ENCODE results near the gene RPLP2.

RPLP2 gene

GRCh38 chr11:824292-824880, 14.6 kb downstream of the RPLP2 start:
- DNase-seq (no peak), ATAC-seq (no peak)

- DNase-seq (no peak), ATAC-seq (no peak)
Observed at GRCh38 chr11:824942-825341, 15.2 kb downstream of the RPLP2 start.

DNA sequence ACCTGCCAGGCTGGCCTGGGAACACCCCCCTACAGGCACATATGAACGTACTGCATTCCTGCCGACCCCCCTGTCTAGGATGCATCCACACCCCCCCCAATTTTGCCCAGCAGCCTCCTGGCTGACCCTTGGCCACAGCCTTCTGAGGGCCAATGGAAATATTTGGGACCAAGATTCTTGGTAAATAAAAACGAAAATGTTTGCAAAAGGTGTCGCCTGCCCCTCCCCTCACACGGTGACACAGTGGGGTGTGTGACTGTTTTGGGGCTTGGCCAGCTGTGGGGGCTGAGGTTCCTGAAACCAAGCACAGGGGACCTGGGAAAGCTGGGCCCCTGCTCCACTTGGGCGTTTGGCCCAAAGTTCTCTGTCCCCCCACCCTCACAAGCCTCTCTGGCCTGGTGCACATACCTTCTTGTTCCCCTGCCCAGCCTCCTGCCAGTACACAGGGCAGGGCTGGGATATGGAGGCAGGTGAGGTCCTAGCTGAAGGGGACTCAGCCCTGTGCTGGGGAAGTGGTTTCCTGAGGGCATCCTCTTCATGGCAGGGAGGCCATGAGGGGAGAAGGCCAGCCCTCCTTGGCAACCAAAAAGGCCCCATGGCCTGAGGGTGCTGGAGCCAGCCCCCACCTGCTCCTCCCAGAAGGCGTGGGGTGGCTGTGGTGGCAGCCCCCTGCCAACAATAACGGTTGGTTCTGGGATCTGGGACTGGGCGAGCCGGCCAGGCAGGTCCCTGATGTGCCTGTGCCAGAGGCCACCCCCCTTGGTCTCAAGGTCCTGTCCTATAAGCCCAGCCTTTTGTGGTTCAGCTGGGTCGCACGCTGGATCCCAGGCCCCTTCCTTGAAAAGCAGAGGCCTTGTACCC, 15.8 kb downstream of the RPLP2 start:
- no peak for ATAC-seq
- DNase-seq: no peak

DNA sequence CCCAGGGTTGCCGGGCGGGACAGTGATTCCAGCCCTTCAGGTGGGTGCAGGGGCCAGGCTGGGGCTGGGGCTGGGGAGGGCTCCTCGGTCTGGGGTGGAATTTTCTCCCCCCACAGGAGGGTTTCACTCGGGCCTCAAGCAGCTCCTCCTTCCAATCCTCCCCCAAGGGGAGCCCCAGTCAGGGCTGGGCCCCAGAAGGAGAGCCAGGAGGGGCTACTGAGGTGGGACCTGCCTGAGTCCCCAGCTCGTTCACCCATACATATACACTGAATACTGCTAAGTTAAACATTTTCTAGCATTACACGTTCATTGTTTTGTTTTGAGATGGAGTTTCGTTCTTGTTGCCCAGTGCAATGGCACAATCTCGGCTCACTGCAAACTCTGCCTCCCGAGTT, 16.5 kb downstream of the RPLP2 start:
- ATAC-seq (no peak), DNase-seq (no peak)

- ATAC-seq (no peak), DNase-seq (no peak)
Observed at GRCh38 chr11:826836-827145, 17.0 kb downstream of the RPLP2 start.

DNA sequence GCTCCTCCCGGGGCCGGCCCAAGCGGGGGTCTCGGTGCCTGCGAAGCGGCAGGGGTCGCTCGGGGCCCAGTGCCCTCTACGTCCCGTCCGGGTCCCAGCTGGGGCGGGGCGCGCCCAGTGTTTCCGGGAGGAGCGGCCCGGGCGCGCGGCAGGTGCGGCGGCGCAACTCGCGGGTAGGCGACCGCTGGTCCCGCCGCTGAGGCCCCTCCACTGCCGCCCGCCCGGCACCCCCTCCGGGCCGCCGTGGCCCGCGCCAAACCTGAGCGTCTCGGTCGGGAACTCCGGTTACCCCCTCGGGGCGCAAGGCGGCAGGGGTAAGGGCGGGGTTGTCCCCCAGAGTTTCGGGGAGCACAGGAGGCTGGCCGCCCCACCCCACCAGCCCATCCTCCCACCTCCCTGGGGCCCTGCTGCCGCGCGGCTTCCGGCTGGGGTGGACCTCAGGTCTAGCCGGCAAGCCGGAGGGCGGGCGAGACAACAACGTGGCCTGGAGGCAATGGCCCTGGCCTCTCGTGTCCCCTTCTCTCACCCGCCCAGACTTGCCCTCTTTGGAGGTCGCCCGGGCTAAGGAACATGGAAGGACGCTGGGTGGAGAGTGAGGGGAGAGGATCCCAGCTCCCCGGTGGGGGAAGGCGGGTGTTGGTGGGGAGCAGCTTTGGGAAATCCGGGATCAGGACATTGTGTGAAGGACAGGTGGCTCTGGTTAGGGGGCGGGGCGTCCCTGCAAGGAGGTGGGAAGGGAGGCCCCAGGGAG, 17.6 kb downstream of the RPLP2 start:
- DNase-seq (no peak), ATAC-seq (no peak)

DNA sequence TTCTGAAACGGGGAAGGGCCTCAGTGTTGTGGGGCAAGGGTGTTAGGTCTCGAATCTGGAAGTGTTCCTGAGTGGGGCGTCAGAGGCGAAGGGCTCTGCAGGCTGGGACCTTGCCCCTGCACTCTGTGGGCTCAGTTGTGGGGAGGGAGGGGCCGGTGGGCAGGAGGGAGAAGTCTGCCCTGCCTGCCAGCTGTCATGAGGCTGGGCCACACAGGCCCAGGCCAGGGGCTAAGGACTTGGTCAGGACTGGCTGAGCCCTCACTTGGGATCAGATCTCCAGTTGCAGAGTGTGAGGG, 18.1 kb downstream of the RPLP2 start, which contains the start of gene CRACR2B:
CRACR2B (plus strand) TSS at position 23 of the 296 bp plus-strand sequence. CDS start 689 bp downstream, outside the sequence.
- ATAC-seq: no peak
- DNase-seq: no peak

GRCh38 chr11:828506-829175, 18.9 kb downstream of the RPLP2 start:
- ATAC-seq (no peak), DNase-seq (no peak)

DNA sequence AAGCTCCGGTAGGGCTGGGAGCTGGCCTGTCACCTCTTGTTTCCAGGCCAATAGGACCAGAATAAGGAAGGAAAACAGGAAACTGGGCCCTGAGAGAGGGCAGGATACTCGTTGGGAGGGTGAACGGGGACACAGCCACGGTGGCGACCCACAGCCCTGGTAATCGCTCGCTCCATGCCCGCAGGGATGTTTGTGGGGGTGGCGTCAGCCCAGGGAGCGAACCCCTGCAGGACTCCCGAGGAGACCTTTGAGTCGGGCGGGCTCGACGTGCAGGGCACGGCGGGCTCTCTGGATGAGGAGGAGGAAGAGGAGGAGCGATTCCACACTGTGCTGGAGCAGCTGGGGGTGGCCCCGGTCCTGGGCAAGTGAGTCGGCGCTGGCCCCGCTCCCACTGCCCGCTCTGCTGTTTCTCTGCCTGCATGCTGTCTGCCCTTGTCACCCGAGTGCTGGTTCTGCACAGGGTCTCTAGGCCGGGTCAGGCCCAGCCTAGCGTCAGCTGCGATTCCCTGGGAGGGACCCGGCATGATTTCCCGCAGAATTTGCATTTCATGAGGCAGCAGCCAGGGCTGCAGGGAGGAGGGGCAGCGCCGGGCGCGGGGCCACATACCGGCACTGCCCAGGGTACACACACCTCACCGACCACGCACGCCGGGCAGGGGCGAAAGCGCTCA, 19.5 kb downstream of the RPLP2 start:
- no peak for DNase-seq
- no peak for ATAC-seq

DNA sequence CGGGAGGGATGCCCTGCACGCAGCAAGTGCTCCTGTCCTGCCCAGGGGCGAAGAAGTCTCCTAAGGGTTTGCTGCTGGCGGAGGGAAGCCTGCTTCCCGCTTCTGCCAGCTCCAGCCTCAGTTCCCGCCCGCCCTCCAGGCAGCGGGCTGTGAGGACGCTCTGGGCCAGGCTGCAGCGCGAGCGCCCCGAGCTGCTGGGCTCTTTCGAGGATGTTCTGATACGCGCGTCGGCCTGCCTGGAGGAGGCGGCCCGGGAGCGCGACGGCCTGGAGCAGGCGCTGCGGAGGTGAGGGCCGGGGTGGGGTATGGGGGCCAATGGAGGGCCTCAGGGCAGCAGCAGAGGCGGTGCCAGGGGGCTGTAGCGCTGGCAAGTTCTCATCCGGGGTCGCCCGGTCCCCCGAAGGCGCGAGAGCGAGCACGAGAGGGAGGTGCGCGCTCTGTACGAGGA, 20.1 kb downstream of the RPLP2 start:
- DNase-seq: no peak
- ATAC-seq: peak; percentile 2

GRCh38 chr11:830295-831117, 20.7 kb downstream of the RPLP2 start:
- ATAC-seq (peak; percentile 66), DNase-seq (peak; percentile 77)

- ATAC-seq: no peak
- DNase-seq: no peak
Observed at GRCh38 chr11:831118-831864, 21.5 kb downstream of the RPLP2 start.

DNA sequence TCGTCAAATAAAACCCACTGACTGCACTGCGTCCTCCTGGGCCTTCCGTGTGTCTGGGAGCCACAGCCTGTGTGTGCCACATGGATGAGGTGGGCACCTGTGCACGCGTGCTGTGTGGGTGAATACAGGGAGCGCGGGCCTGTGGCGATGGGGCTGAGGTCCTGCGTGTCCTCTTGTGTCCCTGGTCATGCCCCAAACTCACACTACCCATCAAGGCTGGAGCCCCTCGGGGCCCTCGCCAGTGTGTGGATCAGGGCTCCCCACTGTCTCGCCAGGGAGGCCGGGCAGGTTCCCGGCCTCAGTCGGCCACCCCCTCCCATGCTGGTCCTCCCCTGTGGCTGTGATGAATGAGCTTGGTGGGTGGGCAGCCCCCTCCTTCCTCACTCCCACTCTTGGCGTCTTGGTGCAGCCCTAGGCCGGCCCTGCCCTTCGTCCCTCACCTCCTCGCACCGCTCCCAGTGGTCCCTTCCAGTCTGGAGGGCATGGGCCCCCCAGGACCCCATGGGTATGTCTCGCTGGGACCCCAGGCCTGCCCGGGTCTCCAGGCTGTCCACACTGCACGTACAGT, 22.3 kb downstream of the RPLP2 start:
- DNase-seq (no peak), ATAC-seq (no peak)

DNA sequence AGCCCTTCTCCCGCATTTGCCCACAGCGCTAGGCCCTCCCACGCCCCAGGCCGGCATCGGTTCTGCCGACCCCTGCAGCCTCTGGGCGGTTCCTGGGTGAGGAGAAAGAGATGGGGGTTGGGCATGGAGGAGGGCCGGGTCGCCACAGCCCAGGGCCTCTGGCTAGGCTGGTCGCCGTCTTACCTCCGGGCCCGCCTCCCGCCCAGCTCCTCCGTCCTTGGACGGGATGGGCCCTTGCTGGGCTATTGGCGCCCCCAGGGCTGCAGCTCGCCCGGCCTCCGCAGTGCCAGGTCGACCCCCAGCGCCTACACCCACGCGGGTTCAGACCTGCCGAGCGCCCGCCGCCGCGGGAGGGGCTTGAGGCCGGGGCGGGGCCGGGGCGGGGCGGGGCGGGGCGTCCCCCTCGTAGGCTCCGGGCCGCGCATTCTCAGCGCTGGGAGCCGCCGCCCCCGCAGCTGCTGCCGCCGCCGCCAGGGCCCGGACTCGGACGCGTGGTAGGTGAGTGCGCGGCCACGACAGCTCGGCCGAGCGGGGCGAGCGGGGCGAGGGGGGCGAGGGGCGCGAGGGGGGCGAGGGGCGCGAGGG, 22.9 kb downstream of the RPLP2 start, which contains the start of gene CD151:
CD151 (plus strand) TSS at position 424 of the 585 bp plus-strand sequence. CDS start 3,118 bp downstream, outside the sequence.
- DNase-seq: peak; percentile 67
- peak; percentile 35 for ATAC-seq

GRCh38 chr11:833114-833791, 23.5 kb downstream of the RPLP2 start:
- ATAC-seq: peak; percentile 21
- DNase-seq: peak; percentile 64

GRCh38 chr11:833849-834311, 24.1 kb downstream of the RPLP2 start:
- ATAC-seq: no peak

GRCh38 chr11:834371-835316, 24.9 kb downstream of the RPLP2 start:
- peak; percentile 50 for DNase-seq

More at GRCh38 chr11:833849-834311, 24.1 kb downstream of the RPLP2 start:
- no peak for DNase-seq

GRCh38 chr11:836274-836673, 26.5 kb downstream of the RPLP2 start:
- ATAC-seq (no peak), DNase-seq (no peak)

More at GRCh38 chr11:834371-835316, 24.9 kb downstream of the RPLP2 start:
- ATAC-seq: no peak

Measured in stimulated activated naive CD8-positive, alpha-beta T cell treated with anti-CD3 and anti-CD28 coated beads, Interleukin-15, Interleukin-2, amounts not matched to agents 100 U/mL and 50 U/mL, for 24 hours (primary cell).